ENCODE data around the gene CD247. TPM values are rescaled to one million over a fixed set of nuclear protein-coding genes. Genes with fewer than 3 reads are reported as not detected.
A peak's percentile ranks its signal among the peaks of the same experiment; 100 is the strongest.
"Not testable (repeated sequence)": the region's sequence is repeated elsewhere in the genome, so short reads cannot be mapped to it uniquely, and the experiment has no call there.

Gene CD247
- total and polyA plus RNA-seq, 4 donors, result 0.44 to 1.3 (median 1.0) TPM

DNA sequence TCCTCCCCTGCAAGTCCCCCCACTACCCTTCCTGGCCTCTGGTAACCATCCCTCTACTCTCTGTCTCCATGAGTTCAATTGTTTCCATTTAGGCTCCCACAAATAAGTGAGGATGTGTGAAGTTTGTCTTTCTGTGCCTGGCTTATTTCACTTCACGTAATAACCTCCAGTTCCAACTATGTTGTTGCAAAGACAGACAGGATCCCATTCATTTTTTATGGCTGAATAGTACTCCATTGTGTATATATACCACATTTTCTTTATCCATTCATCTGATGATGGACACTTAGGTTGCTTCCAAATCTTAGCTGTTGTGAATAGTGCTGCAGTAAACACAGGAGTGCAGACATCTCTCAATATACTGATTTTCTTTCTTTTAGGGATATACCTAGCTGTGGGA lies 36.7 kb upstream of the CD247 start:
- not testable (repeated sequence) for H3K4me3 ChIP-seq (ENCODE audit: low read depth, low read length); H3K27ac ChIP-seq (ENCODE audit: low read depth, low read length); DNase-seq (ENCODE audit: low read depth in 4 of 6, low spot score in 6 of 6); H3K27me3 ChIP-seq (ENCODE audit: control insufficient read depth, insufficient read depth, low read length); H3K9me3 ChIP-seq (ENCODE audit: control insufficient read depth, insufficient read depth, low read length); H3K36me3 ChIP-seq (ENCODE audit: control insufficient read depth, insufficient read depth, low read length)
- H3K4me1 ChIP-seq (ENCODE audit: control insufficient read depth, insufficient read depth, low read length), result peaks cover 13% of the 10 kb centered on the region
- no CpG with 5 or more reads among the region's 1 CpG for WGBS (ENCODE audit: insufficient coverage)

DNA sequence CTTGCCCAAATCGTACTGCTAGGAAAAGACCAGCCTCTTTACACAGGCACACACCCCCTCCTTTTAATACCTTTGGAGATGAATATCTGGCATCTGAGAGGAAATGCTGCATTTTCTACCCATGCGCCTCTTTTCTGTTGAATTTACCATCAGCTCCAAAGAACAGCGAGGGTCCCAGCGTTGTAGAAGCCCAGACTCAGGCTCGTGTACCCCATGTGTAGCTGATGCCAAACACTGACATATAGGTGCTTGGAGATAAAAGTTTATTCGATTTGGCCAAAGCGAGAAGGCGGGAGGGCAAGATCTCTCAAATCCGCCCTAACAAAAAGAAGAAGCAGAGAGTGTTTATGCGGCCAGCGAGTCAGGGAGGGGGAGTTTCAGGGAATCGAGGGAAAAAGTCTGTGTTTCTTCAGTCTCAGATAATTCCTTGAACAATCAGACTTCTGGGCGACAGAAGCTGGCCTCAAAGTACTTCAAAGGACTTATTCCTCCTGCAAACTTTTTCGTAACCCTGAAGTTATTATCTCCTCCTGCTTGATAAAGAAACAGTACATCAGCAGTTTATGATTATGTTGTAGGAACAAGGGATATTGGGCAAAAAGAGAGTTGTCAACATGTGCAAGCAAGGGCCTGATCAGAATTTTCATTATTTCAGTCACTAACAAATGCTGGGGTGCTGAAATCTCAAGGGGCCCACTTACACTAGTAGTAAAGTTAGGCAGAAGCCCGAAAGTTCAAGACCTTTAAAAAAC lies 35.9 kb upstream of the CD247 start:
- Histone ChIP-seq H3K27me3 (ENCODE audit: control insufficient read depth, insufficient read depth, low read length) (no peaks in the 10 kb centered on the region), H3K4me3 (ENCODE audit: low read depth, low read length) (peak overlapping the region; percentile 55), H3K27ac (ENCODE audit: low read depth, low read length) (no peak overlapping the region), H3K9me3 (ENCODE audit: control insufficient read depth, insufficient read depth, low read length) (no peaks in the 10 kb centered on the region), H3K4me1 (ENCODE audit: control insufficient read depth, insufficient read depth, low read length) (peaks cover 13% of the 10 kb centered on the region), H3K36me3 (ENCODE audit: control insufficient read depth, insufficient read depth, low read length) (no peaks in the 10 kb centered on the region)
- DNase-seq (ENCODE audit: low read depth in 4 of 6, low spot score in 6 of 6), result no peak
- WGBS (ENCODE audit: insufficient coverage), result 4% methylated on average over 5 of the region's 15 CpGs

GRCh38 chr1:167553136-167554027 lies 35.1 kb upstream of the CD247 start, which contains the start of gene CREG1:
TSS of gene CREG1 (minus strand) at chr1:167553762.
- 1% methylated on average over 87 of the region's 90 CpGs for WGBS (ENCODE audit: insufficient coverage)
- no peaks in the 10 kb centered on the region for H3K27me3 ChIP-seq (ENCODE audit: control insufficient read depth, insufficient read depth, low read length)
- H3K4me3 ChIP-seq (ENCODE audit: low read depth, low read length), result peak within 1 kb of the TSS; percentile 55
- peak in 5 of 6 donors; percentile 76 to 98 (median 86) for DNase-seq (ENCODE audit: low read depth in 4 of 6, low spot score in 6 of 6)
- H3K4me1 ChIP-seq (ENCODE audit: control insufficient read depth, insufficient read depth, low read length), result peaks cover 13% of the 10 kb centered on the region
- H3K36me3 ChIP-seq (ENCODE audit: control insufficient read depth, insufficient read depth, low read length), result no peaks in the 10 kb centered on the region
- no peaks in the 10 kb centered on the region for H3K9me3 ChIP-seq (ENCODE audit: control insufficient read depth, insufficient read depth, low read length)
- no peak within 1 kb of the TSS for H3K27ac ChIP-seq (ENCODE audit: low read depth, low read length)

- no peak for DNase-seq (ENCODE audit: low read depth in 4 of 6, low spot score in 6 of 6)
- no peak overlapping the region for H3K27ac ChIP-seq (ENCODE audit: low read depth, low read length)
- no peaks in the 10 kb centered on the region for H3K9me3 ChIP-seq (ENCODE audit: control insufficient read depth, insufficient read depth, low read length)
- no CpG with 5 or more reads among the region's 1 CpG for WGBS (ENCODE audit: insufficient coverage)
- H3K36me3 ChIP-seq (ENCODE audit: control insufficient read depth, insufficient read depth, low read length), result no peaks in the 10 kb centered on the region
- peaks cover 13% of the 10 kb centered on the region for H3K4me1 ChIP-seq (ENCODE audit: control insufficient read depth, insufficient read depth, low read length)
- no peaks in the 10 kb centered on the region for H3K27me3 ChIP-seq (ENCODE audit: control insufficient read depth, insufficient read depth, low read length)
- H3K4me3 ChIP-seq (ENCODE audit: low read depth, low read length), result no peak overlapping the region
Measured at GRCh38 chr1:167551362-167551761, 33.0 kb upstream of the CD247 start.

GRCh38 chr1:167548059-167548932 lies 30.0 kb upstream of the CD247 start:
- Histone ChIP-seq H3K4me3 (ENCODE audit: low read depth, low read length) (no peak overlapping the region), H3K36me3 (ENCODE audit: control insufficient read depth, insufficient read depth, low read length) (peaks cover 7% of the 10 kb centered on the region), H3K9me3 (ENCODE audit: control insufficient read depth, insufficient read depth, low read length) (no peaks in the 10 kb centered on the region), H3K4me1 (ENCODE audit: control insufficient read depth, insufficient read depth, low read length) (peaks cover 10% of the 10 kb centered on the region), H3K27ac (ENCODE audit: low read depth, low read length) (no peak overlapping the region), H3K27me3 (ENCODE audit: control insufficient read depth, insufficient read depth, low read length) (no peaks in the 10 kb centered on the region)
- 67% methylated on average over 3 of the region's 5 CpGs for WGBS (ENCODE audit: insufficient coverage)
- DNase-seq (ENCODE audit: low read depth in 4 of 6, low spot score in 6 of 6), result no peak

DNA sequence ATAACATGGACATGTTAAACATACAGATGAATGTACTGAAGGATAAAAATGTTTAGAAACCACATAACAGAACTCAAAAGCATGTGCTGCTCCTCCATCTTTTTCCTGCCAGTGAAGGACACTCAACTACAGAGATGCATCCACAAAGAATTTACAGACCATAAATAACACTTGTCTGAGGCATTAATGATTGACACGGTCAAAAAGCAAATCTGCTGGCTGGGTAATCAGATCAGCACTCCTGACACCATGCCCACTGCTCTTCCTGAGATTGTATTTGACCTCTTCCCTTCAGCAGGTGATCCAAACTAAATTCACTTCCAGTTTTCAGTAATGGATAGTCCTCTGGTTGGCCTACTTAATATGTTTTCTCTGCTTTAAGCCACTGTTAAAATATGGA lies 28.6 kb upstream of the CD247 start:
- H3K36me3 ChIP-seq (ENCODE audit: control insufficient read depth, insufficient read depth, low read length), result peaks cover 7% of the 10 kb centered on the region
- no peak overlapping the region for H3K27ac ChIP-seq (ENCODE audit: low read depth, low read length)
- H3K27me3 ChIP-seq (ENCODE audit: control insufficient read depth, insufficient read depth, low read length), result no peaks in the 10 kb centered on the region
- no peak overlapping the region for H3K4me3 ChIP-seq (ENCODE audit: low read depth, low read length)
- no peaks in the 10 kb centered on the region for H3K4me1 ChIP-seq (ENCODE audit: control insufficient read depth, insufficient read depth, low read length)
- H3K9me3 ChIP-seq (ENCODE audit: control insufficient read depth, insufficient read depth, low read length), result no peaks in the 10 kb centered on the region
- DNase-seq (ENCODE audit: low read depth in 4 of 6, low spot score in 6 of 6), result no peak
- WGBS (ENCODE audit: insufficient coverage), result 100% methylated on average over 1 of the region's 1 CpG

- Histone ChIP-seq H3K4me3 (ENCODE audit: low read depth, low read length) (no peak overlapping the region), H3K27ac (ENCODE audit: low read depth, low read length) (no peak overlapping the region), H3K27me3 (ENCODE audit: control insufficient read depth, insufficient read depth, low read length) (no peaks in the 10 kb centered on the region), H3K9me3 (ENCODE audit: control insufficient read depth, insufficient read depth, low read length) (no peaks in the 10 kb centered on the region), H3K4me1 (ENCODE audit: control insufficient read depth, insufficient read depth, low read length) (no peaks in the 10 kb centered on the region), H3K36me3 (ENCODE audit: control insufficient read depth, insufficient read depth, low read length) (peaks cover 7% of the 10 kb centered on the region)
- 71% methylated on average over 1 of the region's 4 CpGs for WGBS (ENCODE audit: insufficient coverage)
- DNase-seq (ENCODE audit: low read depth in 4 of 6, low spot score in 6 of 6), result no peak
Measured at GRCh38 chr1:167545349-167545748, 27.0 kb upstream of the CD247 start.

- H3K27ac ChIP-seq (ENCODE audit: low read depth, low read length), result no peak overlapping the region
Measured at GRCh38 chr1:167544447-167545093, 26.2 kb upstream of the CD247 start.

More at GRCh38 chr1:167544447-167545093, 26.2 kb upstream of the CD247 start:
- H3K4me1 ChIP-seq (ENCODE audit: control insufficient read depth, insufficient read depth, low read length), result no peaks in the 10 kb centered on the region
- no peaks in the 10 kb centered on the region for H3K27me3 ChIP-seq (ENCODE audit: control insufficient read depth, insufficient read depth, low read length)
- peaks cover 7% of the 10 kb centered on the region for H3K36me3 ChIP-seq (ENCODE audit: control insufficient read depth, insufficient read depth, low read length)
- no peaks in the 10 kb centered on the region for H3K9me3 ChIP-seq (ENCODE audit: control insufficient read depth, insufficient read depth, low read length)
- H3K4me3 ChIP-seq (ENCODE audit: low read depth, low read length), result no peak overlapping the region
- WGBS (ENCODE audit: insufficient coverage), result no CpG with 5 or more reads among the region's 3 CpGs
- DNase-seq (ENCODE audit: low read depth in 4 of 6, low spot score in 6 of 6), result no peak

Data from spinal cord (tissue), 10 donors.